Measurements from ENCODE around the gene TACC2.

TACC2 gene

DNA sequence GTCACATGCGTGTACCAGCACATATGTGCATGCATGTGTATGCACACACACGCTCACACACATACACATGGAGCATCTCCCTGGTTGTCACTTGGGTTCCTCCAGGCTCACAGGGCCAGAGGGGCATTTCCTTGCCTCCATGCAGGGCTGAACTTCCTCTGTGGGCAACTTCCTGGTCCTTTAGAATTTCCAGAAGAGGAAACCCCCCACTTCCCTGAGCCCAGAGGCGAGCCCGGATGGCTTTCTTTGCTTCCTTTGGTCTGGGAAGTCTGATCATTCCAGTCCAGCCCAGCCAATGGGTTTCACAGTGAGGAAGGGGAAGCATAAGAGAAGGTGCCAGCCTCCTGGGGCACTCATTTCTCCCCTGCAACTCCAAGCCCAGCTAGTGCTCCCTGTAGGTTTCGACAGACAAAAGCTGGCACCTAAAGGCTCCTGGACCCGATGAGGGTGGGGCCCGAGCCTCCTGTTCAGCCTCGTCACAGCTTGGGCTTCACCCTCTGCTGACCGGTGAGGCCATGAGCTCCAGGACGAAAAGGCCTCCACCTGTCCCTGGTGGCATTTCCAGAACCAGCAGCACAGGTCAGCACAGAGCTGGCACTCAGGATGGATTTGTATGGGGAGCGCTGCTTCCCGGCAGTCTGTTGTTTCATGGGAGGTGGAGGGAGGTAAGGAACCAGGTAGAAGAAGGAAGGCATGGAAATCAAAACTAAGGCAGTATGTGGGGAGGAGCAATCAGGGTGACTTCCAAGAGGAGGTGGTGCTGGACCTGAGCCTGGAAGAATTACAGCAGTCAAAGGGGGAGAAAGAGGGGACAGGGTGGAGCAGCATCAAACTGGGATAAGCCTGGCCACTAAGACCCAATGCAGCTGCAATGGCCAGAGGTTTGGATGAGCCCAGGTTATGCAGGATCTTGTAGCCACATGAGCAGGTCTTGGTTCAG, 305.8 kb downstream of the TACC2 start:
- DNase-seq (ENCODE audit: low read depth in 3 of 3), result no peak

DNA sequence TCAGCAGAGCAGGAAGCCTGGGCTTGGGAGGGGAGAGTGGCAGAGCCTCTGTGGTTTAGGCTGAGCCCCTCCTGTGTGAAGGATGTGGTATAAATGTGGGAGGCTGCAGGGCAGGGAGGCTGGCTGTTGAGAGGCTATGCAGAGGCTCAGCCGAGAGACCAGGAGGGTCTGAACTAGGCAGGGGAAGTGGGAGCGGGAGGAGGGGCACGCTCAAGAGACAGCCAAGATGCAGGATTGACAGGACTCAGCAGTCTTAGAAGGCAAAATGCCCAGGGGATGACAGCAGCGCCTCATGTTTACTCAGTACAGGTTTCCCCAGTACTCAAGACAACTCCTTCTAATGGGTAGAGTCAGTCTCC, 306.5 kb downstream of the TACC2 start:
- no peak for DNase-seq (ENCODE audit: low read depth in 3 of 3)

DNA sequence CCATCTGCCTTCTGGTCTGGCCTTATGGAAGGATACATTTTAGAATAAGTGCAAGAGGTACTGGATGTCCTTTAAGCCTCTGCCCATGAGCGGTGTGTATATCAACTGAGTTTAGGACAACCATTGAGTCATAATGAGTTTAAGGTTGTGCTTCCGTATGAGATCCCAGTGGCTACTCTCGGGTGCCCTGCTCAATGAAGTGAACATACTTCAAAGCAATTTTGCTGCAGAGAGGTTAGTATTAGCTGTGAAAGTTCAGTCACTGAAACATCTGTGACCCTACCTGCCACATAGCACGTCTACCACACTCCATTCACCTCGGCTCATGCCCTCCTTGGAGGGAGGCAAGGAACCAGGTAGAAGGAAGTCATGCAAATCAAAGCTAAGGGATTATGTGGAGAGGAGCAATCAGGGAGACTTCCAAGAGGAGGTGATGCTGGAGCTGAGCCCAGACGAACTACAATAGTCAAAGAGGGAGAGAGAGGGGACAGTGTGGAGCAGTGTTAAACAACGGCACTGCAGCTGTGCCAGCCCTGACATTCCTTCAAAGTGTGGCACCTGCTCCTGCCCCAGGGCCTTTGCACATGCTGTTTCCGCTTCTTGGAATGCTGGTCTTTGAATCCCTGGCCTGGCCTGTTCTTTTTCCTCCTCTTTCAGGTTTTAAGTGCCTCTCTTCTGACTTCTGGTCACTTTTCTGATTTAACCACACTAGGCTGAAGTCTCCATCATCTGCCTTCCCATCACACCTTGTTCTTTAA, 307.6 kb downstream of the TACC2 start:
- no peak for DNase-seq (ENCODE audit: low read depth in 3 of 3)

DNA sequence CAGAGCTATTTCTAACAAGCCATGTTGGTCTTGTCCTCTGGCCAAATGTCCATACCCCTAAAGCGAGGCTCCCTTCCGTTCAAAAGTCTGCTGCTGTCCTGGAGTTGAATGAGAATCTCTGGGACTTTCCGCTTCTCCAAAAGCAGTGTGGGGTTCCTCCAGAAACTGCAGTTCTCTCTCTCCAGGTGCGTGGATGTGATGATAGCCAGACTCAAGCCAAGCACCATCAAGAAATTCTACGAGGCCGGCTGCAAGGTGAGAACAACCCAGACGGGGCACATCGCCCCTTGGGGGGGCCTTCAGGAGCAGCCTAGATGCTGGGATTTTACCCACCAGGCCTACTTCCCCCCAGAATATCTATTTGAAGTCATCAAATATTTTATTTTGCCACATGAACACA, 308.6 kb downstream of the TACC2 start:
- DNase-seq (ENCODE audit: low read depth in 3 of 3), result no peak

DNA sequence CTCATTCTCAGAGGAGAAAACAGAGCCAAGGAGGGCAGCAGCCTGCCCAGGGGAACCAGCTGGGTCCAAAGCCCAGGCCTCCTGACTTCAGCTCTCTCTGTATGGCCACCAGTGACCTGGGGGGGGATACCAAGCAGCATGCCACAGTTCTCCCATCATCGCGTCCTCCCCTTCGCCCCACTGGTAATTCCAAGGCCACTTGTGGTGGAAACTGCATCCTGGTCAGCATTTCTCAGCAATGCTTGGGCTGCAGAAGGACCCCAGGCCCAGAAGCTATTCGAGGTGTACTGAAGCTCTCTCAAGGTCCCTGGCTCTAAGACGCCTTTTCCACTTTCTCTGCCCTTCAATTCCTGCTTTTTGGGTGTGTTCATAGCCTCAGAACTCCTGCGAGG, 309.2 kb downstream of the TACC2 start:
- DNase-seq (ENCODE audit: low read depth in 3 of 3), result no peak

DNA sequence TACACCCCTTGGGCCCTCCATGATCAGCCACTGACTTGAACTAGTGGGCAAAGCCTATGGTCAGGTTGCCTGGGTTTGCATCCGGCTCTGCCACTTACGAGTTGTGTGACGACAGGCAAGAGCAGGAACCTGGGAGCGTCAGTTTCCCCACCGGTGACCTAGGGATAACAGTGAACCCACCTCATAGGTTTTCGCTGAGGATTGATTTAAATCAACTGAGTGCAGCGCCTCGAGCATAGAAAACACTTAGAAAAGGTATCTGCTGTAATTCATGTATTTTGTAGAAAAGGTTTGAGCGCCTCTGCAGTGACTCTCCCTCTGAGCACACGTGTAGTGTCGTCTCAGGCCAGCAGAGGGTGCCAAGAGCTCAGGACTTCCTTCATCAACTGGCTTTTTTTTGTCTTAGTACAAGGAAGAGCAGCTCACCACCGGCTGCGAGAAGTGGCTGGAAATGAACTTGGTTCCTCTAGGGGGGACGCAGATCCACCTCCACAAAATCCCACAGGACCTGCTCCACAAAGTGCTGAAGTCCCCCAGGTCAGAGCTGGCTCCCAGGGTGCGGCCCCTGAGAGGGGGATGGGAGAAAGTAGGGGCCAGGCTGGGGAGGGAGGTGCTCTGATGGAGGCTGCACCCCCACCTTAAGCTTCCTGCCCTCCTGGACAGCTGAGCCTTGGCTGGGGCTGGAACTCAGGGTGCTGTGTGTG, 309.8 kb downstream of the TACC2 start:
- peak; percentile 24 to 64 (median 34) for DNase-seq (ENCODE audit: low read depth in 3 of 3)

DNA sequence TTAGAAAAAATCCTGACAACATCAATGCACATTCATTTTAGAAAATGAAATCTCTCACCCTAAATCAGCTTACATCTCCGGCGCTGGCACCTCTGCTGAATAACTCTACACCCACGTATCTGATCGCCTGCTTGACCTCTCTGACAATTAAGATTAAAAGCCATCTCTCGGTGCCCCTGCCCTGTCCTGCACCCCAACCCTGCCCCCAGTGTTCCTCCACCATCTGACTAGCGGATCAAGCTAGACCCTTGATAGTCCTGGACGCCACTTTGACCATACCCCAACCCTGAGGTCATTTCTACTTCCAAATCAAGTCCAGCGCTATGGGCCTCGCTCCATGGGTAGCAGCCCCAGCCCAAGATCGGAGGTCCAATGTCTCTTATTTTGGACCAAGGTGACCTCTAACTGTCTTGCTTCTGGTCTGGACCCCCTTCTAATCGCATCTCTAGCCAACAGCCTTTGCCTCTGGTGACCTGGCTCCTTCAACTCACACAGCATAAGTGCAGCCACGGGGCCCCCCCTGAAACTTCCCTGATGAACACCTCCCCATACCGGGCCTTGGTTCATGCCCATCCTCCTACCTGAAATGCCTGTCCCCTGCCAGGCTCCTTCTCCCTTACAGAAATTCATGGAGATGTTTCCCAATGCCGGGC, 310.6 kb downstream of the TACC2 start:
- no peak for DNase-seq (ENCODE audit: low read depth in 3 of 3)

DNA sequence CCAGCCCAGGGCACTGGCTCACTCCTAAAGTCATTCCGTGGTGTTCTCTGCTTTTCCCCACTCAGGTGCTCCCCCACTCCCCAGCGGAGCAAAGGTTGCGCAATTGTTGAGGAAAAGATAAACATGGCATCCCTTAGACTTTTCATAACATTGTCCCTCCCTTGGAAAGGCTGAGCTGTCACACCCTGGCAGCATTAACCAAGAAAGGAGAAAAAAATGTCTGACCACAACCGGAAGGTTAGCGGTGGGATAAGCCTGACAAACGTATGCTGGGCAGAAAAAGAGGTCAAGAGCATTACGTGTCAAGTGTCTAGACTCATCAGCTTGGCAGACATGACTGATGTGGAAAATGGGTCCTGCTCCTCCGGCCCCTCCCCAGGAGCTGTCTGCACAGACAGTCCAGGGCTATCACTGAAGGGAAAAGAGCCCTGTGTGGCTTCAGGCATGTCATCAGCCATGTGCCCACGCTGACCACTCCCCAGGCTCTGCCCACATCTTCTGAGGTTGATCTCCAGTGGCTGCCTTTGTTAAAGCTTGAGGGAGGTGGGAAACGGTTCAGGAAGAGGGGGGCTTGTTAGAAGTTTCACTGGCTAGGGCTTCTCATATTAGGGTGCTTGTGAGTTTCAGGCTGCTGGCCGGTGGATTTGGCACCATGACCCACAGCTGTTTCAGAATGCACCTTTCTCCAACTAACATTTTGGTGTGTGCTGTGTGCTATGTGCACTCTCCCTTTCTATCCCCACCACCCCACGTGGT, 312.3 kb downstream of the TACC2 start:
- no peak for DNase-seq (ENCODE audit: low read depth in 3 of 3)

DNA sequence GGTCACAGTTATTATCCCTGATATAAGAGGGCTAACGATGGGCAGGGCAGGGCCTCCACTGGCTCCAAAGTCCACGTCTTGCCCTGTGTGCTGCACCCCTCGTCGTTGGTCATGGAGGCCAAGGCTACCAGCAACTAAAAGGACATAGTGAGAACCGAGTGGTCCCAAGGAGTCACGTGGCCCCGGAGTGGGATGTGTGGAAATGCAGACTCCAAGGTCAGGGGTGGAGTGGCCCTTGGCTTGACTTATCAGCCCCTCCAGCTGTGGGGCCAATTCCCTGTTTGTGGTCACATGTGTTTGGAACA, 312.8 kb downstream of the TACC2 start:
- DNase-seq (ENCODE audit: low read depth in 3 of 3), result no peak

DNA sequence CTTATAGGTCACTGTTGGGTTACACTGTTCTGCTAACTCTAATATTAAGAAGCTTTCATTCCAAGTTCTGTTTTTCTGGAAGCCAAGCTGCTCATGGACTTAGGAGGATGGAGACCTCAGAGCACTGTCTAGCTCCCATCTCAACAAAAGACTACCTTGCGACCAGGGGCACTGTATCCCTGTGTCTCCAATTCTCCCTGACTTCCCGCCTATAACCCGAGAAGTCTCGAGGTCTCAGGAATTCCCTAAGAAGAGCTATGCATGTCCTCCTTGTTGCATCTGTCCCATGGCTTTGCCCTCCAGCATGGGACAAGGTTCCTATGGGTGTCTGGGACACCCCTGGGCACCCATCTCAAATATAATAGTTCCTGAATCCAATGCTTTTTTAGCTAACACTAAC, 313.4 kb downstream of the TACC2 start:
- DNase-seq (ENCODE audit: low read depth in 3 of 3), result no peak

DNA sequence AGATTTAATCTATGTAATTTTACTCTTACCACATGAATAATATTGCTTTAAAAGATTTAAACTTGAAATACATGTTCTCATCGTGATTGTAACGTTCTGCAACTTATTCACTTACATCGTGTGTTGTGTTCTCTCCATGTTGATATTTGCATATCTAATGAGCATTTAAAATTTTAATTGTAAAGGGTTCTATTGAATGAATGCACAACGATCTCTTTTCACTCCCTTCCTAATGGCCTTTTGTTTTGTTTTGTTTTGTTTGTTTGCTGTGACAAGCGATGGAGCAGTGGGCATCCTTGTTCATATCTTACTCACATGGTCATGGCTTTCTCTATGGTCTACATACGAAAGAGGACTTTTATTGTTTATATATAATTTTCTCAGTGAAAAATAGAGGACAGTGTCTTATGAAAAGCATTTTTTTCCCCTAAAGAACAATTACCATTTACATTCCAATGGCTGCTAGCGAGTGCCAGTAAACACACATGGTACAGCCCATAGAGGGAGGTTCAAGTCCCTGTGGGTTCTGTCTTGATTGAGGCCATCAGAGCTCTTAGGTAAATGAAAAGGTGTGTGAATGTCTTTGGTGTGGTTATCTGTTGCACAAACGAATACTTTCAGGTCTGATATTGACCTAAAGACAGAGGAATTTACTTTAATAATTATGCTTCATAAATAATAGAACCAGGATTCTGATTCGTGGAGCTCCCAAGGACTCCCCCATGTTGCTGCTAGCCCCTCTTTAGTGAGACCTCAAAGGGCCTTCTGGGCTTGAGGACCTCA, 314.5 kb downstream of the TACC2 start:
- DNase-seq (ENCODE audit: low read depth in 3 of 3), result no peak
